ENCODE results near the gene CD22.

Gene CD22

GRCh38 chr19:35345671-35346111, 16.7 kb downstream of the CD22 start:
- FAIRE-seq, result peak; percentile 44
- TF ChIP-seq POLR2A (IDR thresholded peaks at IDR 0.05; ENCODE audit: low read depth, low read length) (peak; percentile 66), TAF1 (IDR thresholded peaks at IDR 0.05; ENCODE audit: borderline replicate concordance, low read depth, low read length) (no peak), POLR2AphosphoS5 (IDR thresholded peaks at IDR 0.05; ENCODE audit: low read depth, low read length) (no peak)
- no peak for DNase-seq (ENCODE audit: insufficient read length)

- DNase-seq (ENCODE audit: insufficient read length) (peak; percentile 75), FAIRE-seq (no peak)
- TF ChIP-seq TAF1 (IDR thresholded peaks at IDR 0.05; ENCODE audit: borderline replicate concordance, low read depth, low read length) (no peak), POLR2A (IDR thresholded peaks at IDR 0.05; ENCODE audit: low read depth, low read length) (peak; percentile 68; the same call in 1 of the 2 replicates), POLR2AphosphoS5 (IDR thresholded peaks at IDR 0.05; ENCODE audit: low read depth, low read length) (peak; percentile 70)
Measured at GRCh38 chr19:35346193-35347052, 17.4 kb downstream of the CD22 start.

DNA sequence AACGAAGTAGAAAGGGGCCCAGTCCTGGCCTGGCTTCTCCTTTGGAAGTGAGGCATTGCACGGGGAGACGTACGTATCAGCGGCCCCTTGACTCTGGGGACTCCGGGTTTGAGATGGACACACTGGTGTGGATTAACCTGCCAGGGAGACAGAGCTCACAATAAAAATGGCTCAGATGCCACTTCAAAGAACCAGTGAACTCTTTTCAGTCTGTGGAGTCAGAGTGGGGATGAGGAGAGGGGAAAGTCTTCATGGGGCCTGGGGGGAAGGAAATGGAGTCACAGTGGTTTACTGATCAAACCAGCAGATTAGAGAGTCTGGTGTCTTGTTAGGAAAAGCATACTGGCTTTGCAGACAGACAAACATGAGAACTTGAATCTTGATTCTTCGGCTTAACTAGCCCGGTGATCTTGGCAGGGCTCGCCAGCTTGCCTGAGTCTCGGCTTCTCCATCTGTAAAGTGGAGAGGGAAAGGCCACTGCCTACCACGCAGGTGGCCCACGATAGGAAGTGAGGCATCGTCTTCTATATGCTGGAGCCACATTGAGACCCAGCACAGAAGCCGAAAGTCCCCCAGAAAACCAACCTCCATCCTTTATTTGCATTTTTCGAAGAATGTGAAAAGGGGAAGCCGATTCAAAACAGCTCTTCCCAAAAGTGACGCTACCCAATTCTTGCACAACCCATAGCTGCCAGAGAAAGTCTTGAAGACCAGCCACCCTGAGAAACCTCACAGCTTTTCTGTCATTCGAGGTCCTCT, 18.4 kb downstream of the CD22 start, which contains the start of gene FFAR1:
Gene FFAR1 (plus strand): TSS at position 732 of the 759 bp plus-strand sequence. CDS start 3,650 bp downstream, outside the sequence.
- DNase-seq (ENCODE audit: insufficient read length) (peak; percentile 64), FAIRE-seq (peak; percentile 94)
- TF ChIP-seq POLR2AphosphoS5 (IDR thresholded peaks at IDR 0.05; ENCODE audit: low read depth, low read length) (peak; percentile 78), POLR2A (IDR thresholded peaks at IDR 0.05; ENCODE audit: low read depth, low read length) (peak; percentile 63; the same call in 1 of the 2 replicates), TAF1 (IDR thresholded peaks at IDR 0.05; ENCODE audit: borderline replicate concordance, low read depth, low read length) (no peak)

- DNase-seq (ENCODE audit: insufficient read length), result no peak
- no peak for FAIRE-seq
- TF ChIP-seq POLR2AphosphoS5 (IDR thresholded peaks at IDR 0.05; ENCODE audit: low read depth, low read length), result no peak
- TF ChIP-seq POLR2A (IDR thresholded peaks at IDR 0.05; ENCODE audit: low read depth, low read length), result no peak
- TF ChIP-seq TAF1 (IDR thresholded peaks at IDR 0.05; ENCODE audit: borderline replicate concordance, low read depth, low read length), result no peak
Measured at GRCh38 chr19:35347930-35348298, 18.9 kb downstream of the CD22 start.

- no peak for TF ChIP-seq TAF1 (IDR thresholded peaks at IDR 0.05; ENCODE audit: borderline replicate concordance, low read depth, low read length)
- peak; percentile 54; the same call in 1 of the 2 replicates for TF ChIP-seq POLR2AphosphoS5 (IDR thresholded peaks at IDR 0.05; ENCODE audit: low read depth, low read length)
- no peak; the same call in 1 of the 2 replicates for TF ChIP-seq POLR2A (IDR thresholded peaks at IDR 0.05; ENCODE audit: low read depth, low read length)
- DNase-seq (ENCODE audit: insufficient read length), result no peak
- FAIRE-seq, result peak; percentile 24
Measured at GRCh38 chr19:35348911-35349611, 20.1 kb downstream of the CD22 start.

- FAIRE-seq, result peak; percentile 85
- TF ChIP-seq POLR2AphosphoS5 (IDR thresholded peaks at IDR 0.05; ENCODE audit: low read depth, low read length), result peak; percentile 50; the same call in 1 of the 2 replicates
- TF ChIP-seq TAF1 (IDR thresholded peaks at IDR 0.05; ENCODE audit: borderline replicate concordance, low read depth, low read length), result no peak
- peak; percentile 18 for TF ChIP-seq POLR2A (IDR thresholded peaks at IDR 0.05; ENCODE audit: low read depth, low read length)
- DNase-seq (ENCODE audit: insufficient read length), result no peak
Measured at GRCh38 chr19:35349614-35350521, 20.9 kb downstream of the CD22 start.

DNA sequence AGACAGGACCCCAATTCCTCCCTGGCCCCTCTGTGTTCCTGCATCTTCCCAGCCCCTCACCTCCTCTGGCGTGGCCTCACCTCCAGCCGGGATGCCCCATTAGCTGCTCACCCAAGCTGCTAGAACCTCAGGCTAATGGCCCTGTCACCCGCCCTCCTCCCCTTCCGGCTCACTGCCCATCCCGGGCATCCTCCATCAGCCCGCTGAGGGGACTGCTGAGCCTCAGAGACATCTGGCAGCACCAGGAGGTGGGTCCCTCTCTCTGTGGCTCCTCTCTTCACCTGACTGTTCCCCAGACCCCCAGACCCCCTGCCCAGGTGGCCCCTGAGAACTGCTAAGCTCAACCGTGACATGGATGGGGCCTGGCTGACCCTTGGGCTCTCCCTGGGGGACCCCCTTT, 21.6 kb downstream of the CD22 start:
- 0 out of 2 replicates have a peak, but pooled peaks have one; percentile 13 for TF ChIP-seq POLR2AphosphoS5 (IDR thresholded peaks at IDR 0.05; ENCODE audit: low read depth, low read length)
- no peak; the same call in 1 of the 2 replicates for TF ChIP-seq POLR2A (IDR thresholded peaks at IDR 0.05; ENCODE audit: low read depth, low read length)
- FAIRE-seq (no peak), DNase-seq (ENCODE audit: insufficient read length) (no peak)

DNA sequence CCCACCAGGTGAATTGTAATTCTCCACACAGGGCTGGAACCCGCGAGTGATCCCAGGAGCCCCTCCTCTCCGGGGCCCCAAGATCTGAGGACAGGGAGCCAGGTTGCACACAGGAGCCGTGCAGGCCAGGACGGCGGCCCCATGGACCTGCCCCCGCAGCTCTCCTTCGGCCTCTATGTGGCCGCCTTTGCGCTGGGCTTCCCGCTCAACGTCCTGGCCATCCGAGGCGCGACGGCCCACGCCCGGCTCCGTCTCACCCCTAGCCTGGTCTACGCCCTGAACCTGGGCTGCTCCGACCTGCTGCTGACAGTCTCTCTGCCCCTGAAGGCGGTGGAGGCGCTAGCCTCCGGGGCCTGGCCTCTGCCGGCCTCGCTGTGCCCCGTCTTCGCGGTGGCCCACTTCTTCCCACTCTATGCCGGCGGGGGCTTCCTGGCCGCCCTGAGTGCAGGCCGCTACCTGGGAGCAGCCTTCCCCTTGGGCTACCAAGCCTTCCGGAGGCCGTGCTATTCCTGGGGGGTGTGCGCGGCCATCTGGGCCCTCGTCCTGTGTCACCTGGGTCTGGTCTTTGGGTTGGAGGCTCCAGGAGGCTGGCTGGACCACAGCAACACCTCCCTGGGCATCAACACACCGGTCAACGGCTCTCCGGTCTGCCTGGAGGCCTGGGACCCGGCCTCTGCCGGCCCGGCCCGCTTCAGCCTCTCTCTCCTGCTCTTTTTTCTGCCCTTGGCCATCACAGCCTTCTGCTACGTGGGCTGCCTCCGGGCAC, 22.6 kb downstream of the CD22 start:
- TF ChIP-seq TAF1 (IDR thresholded peaks at IDR 0.05; ENCODE audit: borderline replicate concordance, low read depth, low read length) (no peak), POLR2A (IDR thresholded peaks at IDR 0.05; ENCODE audit: low read depth, low read length) (no peak), POLR2AphosphoS5 (IDR thresholded peaks at IDR 0.05; ENCODE audit: low read depth, low read length) (no peak)
- FAIRE-seq, result no peak
- no peak for DNase-seq (ENCODE audit: insufficient read length)

GRCh38 chr19:35352177-35352447, 23.1 kb downstream of the CD22 start:
- FAIRE-seq, result no peak

More at GRCh38 chr19:35352177-35352447, 23.1 kb downstream of the CD22 start:
- TF ChIP-seq TAF1 (IDR thresholded peaks at IDR 0.05; ENCODE audit: borderline replicate concordance, low read depth, low read length) (no peak), POLR2AphosphoS5 (IDR thresholded peaks at IDR 0.05; ENCODE audit: low read depth, low read length) (no peak), POLR2A (IDR thresholded peaks at IDR 0.05; ENCODE audit: low read depth, low read length) (no peak)
- no peak for DNase-seq (ENCODE audit: insufficient read length)
